NCI-H2196 (cell line): Measurements from ENCODE around the gene RRP7A.
A peak's percentile ranks its signal among the peaks of the same experiment; 100 is the strongest.
"Not testable (repeated sequence)": the region's sequence is repeated elsewhere in the genome, so short reads cannot be mapped to it uniquely, and the experiment has no call there.

ENCODE experiments used
- DNase-seq: peaks from one replicate; lab custom pipeline; 2025; ENCODE audit not compliant: unreplicated experiment; lab: John Stamatoyannopoulos, UW

The RRP7A gene, protein sequence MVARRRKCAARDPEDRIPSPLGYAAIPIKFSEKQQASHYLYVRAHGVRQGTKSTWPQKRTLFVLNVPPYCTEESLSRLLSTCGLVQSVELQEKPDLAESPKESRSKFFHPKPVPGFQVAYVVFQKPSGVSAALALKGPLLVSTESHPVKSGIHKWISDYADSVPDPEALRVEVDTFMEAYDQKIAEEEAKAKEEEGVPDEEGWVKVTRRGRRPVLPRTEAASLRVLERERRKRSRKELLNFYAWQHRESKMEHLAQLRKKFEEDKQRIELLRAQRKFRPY

DNA sequence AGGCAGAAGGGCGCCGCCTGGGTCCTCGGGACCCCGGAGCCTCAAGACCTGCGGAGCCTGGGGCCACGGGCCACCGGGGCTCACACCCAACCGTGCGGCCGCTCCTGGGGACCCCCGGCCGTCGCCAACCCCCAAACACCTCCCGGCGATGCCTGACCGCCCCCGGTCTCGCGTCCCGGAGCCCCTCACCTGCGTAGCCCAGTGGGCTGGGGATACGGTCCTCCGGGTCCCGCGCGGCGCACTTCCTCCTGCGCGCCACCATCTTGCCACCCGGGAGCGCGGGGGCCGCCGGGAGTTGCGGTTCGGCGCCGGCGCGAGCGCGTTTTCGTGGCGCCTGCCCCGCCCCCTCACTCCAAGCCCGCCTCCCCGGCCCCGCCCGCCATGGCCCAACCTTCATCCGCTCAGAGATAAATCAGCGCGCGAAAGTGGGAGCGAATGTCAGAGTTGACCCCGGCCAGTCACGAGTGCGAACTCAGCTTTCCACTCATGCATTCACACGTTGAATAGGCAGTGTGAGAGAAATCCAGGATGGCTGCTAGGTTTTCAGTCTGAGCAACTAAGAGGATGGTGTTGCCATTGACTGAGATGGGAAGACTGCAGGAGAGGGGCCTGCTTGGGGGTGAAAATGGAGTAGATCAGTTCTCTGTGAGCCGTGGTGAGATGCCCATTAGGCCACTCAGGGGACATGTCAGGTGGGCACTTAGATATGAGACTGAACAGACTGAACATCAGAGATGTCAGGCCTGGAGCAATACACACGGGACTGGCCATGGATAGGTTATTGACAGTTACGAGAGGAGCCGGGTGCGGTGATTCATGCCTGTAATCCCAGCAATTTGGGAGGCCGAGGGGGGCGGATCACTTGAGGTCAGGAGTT lies at the start of gene RRP7A:
TSS of gene RRP7A (minus strand) at position 272 of the 877 bp plus-strand sequence. CDS start at position 262, 10 bp downstream.
- peak; percentile 91 for DNase-seq

DNA sequence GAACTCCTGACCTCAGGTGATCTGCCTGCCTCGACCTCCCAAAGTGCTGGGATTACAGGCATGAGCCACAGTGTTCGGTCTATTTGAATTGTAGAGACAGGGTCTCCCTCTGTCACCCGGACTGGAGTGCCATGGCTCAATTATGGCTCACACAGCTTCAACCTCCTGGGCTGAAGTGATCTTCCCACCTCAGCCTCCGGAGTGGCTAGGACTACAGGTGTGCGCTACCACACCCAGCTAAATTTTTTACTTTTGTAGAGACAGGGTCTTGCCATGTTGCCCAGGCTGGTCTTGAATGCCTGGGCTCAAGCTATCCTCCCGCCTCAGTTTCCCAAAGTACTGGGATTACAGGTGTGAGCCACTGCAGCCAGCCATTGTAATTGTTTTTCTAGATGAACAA lies 48.4 kb upstream of the RRP7A start:
- not testable (repeated sequence) for DNase-seq

DNA sequence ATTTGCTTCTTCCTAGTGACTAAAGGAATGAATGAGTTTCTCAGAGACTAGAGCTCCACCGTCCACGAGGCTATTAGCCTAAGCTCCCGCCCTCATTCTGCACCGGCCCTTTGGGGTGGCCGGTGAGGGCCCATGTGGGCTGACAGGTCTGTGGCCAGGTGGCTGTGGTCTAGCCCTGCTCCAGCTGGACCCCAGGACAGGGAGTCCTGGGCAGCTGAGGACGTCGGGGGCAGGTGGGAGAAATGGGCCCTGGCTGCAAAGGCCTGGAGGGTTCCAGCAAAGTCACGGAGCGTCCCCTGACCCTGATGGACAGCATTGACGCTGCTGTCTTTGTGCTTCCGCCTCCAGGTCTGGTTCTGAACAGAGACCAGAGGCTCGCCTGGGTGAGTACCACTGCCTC lies 46.4 kb upstream of the RRP7A start:
- no peak for DNase-seq

DNA sequence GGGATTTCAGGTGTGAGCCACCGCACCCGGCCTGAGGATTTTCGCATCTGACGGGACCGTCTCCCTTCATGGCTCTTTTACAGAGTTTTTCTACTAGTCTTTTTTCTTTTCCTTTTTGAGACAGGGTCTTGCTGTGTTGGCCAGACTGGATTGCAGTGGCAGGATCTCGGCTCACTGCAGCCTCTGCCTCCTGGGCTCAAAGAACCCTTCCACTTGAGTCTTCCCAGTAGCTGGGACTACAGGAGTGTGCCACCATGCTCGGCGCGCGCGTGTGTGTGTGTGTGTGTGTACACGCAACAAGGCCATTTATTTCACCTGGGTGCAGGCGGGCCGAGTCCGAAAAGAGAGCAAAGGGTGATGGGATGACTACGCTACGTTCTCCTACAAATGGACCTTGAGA lies 45.1 kb upstream of the RRP7A start:
- no peak for DNase-seq

DNA sequence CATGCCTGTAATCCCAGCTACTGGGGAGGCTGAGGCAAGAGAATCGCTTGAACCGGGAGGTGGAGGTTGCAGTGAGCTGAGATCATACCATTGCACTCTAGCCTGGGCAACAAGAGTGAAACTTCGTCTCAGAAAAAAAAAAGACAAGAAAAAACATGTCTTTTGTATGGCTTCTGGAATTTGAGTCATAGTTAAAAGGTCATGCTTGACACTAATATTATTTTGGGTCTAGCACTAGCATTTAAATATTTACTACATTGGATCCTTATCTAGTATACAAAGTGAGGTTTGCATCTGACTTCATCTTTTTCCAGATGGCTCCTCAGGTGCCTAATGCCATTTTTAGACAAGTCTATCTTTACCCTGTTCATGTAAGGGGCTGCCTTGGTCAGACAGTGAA lies 44.3 kb upstream of the RRP7A start:
- not testable (repeated sequence) for DNase-seq

DNA sequence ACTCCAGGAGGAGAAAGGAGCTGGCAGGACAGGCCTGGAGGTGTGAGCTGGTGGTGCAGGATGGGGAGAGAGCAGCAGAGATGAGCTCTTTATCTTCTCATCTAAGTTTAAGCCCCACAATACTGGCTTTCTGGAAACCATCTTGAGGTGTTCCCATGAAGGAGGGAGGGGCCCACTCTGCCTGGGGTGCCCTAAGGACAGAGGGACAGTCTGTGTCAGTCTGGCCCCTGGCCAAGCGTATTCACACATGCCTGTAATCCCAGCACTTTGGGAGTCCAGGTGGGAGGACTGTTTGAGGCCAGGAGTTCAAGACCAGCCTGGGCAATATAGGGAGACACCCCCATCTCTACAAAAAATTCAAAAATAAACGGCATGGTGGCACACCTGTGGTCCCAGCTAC lies 43.1 kb upstream of the RRP7A start:
- DNase-seq: no peak

DNA sequence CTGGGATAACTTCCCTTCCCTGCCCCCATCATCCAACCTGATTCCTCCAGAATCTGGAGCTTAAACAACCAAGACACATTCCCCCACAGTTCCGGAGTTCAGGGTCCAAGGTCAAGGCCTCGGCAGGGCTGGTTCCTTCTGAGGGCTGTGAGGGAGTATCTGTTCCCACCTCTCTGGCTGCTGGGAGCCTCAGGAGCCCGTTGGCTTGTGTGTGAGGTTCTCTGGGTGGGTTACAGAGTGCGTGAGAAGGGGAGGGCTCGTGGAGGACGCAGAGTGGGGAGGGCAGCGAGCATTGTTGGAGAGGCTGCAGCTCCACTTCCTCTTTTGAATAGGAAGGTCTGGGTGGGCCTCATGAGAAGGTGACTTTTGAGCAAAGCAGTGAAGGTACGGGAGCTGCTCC lies 42.7 kb upstream of the RRP7A start:
- no peak for DNase-seq

DNA sequence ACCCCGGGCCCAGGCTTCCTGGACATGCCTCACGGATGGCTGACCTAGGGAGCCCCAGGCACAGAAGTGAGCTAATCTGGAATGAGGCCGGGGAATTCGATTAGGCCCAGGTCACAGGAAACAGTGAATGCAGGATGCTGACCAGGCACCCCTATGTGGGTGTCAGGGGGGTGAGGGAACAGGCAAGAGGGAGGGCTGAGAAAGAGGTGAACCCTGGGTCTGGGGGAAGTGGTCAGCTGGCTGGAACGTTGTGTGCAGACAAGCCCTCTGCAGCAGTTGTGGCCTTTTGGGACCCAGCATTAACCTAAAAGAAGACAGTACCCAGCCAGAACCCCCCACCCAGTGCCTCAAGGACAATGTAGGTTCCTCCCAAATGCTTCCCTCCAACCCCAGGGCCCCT lies 42.3 kb upstream of the RRP7A start:
- no peak for DNase-seq

DNA sequence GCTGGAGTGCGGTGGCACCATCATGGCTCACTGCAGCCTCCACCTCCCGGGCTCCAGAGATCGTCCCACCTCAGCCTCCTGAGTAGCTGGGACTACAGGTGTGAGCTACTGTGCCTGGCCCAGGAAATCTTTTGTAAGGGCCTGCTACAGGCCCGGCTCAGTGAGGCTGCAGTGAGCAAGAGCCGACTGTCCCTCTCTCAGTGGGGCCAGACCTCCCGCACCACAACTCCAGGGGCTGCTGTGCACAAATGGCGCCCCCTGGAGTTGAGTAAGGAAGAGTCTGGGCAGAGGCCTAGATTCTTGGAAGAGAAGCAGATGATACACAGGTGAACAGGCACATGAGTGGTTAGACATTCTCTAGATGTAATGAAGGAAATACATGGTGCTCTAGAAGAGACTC lies 41.2 kb upstream of the RRP7A start:
- DNase-seq: no peak

DNA sequence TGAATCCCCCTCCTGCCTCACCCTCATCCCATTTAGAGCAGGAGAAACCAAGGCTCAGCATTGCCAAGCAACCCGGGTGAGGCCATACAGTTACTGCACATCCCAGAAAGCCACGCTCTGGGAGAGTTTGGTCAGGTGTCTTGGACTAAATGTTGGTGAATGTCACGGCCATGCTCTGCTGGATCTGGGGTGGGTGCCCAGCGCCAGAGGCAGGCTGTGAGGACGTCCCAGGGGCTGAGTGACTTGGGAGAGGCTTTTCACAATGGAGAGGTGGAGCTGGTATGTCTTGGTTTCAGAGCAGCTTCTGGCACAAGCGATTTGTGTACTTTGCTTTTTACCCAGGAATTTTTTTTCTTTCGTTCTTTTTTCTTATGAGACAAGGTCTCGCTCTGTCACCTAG lies 40.8 kb upstream of the RRP7A start:
- DNase-seq: no peak

DNA sequence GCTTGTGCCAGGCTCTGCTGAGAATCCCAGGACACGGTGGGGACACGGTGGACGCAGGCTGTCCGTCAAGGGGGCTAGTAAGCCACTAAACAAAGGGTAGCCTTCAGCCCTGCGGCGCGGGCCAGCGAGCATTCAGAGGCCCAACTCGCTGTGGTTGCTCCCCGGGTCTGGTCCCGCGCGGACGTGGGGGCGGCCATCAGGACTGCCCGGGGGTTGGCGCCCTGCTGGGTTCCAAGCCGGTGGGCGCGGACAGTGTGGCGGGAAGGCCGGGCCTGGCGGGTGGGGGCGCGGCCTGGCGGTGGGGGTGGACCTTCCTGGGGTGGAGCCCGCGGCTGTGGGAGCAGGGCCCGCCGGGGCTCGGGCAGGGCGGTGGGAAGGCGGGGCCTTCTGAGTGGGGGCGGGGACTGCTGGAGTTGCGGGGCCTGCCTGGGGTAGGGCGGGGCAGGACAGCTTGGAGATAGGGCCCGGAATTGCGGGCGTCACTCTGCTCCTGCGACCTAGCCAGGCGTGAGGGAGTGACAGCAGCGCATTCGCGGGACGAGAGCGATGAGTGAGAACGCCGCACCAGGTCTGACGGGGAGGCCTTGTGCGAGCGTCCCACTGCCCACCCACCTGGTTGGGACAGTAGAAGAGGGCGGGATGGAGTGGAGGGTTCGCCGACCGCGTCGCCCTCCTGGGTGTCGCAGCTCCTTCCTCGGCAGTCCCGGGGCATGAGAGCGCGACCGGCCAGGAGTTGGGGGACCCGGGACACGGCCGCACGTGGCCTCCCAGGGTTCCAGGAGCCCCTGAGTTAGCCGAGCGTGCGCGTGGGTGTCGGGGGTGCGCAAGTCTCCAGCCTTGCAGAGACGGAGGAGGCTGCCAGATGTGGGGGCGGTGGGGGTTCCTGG lies 34.1 kb upstream of the RRP7A start, which contains the start of gene SERHL2:
TSS of gene SERHL2 (plus strand) at position 482 of the 887 bp plus-strand sequence. CDS start at position 547, 65 bp downstream.
- DNase-seq: peak; percentile 64

DNA sequence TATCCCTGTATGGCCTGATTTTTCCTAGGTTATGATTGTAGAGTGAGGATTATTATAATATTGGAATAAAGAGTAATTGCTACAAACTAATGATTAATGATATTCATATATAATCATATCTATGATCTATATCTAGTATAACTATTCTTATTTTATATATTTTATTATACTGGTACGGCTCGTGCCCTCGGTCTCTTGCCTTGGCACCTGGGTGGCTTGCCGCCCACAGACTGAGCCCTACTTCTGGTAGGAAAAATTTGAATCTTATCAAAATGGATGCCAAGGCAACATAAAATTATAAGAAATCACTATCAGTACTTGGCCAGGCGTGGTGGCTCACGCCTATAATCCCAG lies 32.7 kb upstream of the RRP7A start:
- not testable (repeated sequence) for DNase-seq

DNA sequence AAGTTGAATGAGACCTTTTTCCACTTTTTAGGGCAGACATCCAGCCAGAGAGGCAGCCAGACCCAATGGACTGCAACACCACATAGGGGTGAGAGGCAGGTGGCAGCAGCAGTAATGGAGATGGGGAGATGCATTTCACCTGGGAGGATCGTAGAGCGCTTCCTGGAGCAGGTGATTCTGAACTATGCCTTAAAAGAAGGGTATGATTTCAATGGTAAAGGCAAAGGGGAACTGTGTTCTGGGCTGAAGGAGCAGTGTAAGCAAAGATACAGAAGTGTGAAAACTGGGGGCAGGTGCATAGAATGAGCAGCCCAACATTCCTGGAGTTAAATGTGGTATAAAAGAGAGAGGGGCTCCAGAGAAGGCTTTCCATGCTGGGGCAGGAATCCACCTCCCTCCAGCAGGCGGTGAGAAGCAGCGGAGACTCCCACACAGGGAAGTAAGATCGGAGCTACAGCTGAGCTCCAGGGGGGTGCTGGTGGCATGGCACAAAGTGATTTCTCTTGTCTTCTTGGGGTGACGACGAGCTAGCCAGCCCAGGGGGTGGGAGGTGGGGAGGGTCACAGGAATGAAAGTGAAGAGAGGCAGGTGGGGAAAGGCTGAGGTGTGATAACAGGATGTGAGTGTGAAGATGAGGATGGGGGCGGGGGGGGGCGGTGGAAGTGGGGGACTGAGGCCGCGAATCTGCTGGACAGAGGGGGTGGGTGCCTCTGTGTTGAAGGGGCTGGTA lies 29.9 kb upstream of the RRP7A start:
- no peak for DNase-seq

DNA sequence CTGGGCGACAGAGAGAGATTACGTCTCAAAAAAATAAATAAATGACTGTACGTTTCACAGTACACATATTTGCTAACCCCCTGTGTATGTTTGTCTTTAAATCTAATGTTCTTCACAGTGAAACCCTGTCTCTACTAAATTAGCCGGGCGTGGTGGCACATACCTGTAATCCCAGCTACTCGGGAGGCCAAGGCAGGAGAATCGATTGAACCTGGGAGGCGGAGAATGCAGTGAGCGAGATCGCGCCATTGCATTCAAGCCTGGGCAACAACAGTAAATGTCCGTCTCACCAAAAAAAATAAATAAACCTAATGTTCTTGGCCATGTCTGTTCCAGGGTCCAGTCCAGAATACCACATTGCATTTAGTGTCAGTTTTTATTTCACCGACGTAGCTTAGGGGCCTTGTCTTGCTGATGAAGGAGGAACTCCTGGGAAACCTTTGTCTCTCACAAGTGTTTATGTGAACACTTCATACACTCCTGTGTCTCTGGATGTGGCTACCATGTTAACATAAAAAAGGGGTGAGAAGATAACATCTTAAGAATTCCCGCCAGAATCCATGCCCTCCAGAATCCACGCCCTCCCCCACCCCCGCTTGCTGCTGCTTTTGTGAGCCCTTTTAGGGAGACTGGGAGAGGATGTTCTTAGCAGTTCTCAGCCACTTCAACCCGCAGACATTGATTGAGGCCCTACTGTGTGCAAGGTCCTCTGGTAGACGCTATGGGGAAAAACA lies 29.2 kb upstream of the RRP7A start:
- no peak for DNase-seq

DNA sequence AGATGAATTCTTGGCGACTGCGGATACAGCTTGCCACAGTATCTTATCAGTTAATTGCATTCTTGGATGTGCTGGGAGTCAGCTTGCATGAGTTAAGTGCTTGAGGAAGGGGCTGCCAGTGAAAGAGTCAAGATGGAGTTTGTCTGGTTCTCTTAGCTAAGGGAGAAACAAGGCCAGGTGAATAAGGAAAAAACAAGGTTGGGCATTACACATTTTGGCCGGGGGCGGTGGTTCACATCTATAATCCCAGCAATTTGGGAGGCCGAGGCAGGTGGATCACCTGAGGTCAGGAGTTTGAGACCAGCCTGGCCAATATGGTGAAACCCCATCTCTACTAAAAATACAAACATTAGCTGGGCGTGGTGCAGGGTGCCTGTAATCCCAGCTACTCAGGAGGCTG lies 28.5 kb upstream of the RRP7A start:
- not testable (repeated sequence) for DNase-seq

DNA sequence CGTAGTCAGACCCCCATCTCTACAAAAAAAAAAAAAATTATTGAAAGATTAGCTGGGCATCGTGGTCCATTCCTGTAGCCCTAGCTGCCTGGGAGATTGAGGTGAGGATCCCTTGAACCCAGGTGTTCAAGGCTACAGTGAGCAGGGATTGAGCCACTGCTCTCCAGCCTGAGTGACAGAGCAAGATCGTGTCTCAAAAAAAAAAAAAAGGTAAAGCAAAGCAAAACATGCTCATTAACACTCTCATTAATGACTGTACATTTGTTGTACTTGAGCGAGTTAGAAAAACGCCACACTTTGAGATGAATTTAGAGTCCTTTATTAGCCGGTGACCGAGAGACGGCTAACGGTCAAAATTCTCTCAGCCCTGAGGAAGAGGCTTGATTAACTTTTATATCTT lies 28.0 kb upstream of the RRP7A start:
- no peak for DNase-seq

DNA sequence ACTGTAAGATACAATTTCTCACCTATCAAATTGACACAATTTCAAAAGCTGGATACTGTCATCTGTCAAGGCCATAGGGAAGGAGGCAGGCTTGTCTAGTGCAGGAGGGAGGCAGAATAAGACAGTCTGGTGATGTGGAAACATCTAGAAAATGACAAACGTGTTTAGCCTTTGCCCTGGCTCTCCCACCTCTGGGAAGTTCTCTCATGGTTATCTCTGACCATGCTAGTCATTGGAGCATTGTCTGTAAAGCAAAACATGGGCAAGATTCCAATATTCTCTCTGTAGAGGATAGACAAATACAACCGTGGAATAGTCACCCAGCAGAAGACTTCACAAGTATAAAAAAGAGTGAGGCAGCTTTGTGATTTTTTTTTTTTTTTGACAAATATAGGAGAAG lies 25.1 kb upstream of the RRP7A start:
- DNase-seq: peak; percentile 73

DNA sequence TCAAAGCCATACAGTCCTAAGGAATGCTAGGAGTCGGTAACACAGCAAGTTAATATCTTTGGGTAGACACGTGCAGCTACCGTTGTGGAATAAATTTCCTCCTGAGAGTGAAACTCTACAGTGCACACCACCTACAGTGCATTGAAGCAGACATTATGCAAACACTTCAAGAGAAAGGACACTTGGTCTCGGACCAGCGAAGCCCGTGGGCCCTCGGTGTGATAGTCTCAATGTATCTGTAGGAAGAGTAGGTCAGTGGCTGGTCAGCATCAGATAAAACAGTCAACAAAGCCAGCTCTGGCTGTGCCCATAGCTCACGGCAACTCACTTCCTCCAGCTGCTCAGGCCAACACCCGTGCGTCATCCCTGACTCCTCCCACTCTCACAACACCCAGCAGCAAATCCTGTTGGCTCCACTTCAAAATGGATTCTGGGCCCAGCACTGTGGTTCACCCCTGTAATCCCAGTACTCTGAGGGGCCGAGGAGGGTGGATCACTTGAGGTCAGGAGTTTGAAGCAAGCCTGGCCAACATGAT lies 19.7 kb upstream of the RRP7A start:
- DNase-seq: not testable (repeated sequence)

DNA sequence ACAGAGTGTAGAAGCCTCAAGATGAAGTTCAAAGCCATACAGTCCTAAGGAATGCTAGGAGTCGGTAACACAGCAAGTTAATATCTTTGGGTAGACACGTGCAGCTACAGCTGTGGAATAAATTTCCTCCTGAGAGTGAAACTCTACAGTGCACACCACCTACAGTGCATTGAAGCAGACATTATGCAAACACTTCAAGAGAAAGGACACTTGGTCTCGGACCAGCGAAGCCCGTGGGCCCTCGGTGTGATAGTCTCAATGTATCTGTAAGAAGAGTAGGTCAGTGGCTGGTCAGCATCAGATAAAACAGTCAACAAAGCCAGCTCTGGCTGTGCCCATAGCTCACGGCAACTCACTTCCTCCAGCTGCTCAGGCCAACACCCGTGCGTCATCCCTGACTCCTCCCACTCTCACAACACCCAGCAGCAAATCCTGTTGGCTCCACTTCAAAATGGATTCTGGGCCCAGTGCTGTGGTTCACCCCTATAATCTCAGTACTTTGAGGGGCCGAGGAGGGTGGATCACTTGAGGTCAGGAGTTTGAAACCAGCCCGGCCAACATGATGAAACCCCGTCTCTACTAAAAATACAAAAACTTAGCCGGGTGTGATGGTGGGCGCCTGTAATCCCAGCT lies 17.7 kb upstream of the RRP7A start:
- peak; percentile 80 for DNase-seq
